ENCODE results near the gene HBQ1.
A peak's percentile ranks its signal among the peaks of the same experiment; 100 is the strongest.
"Not testable (repeated sequence)": the region's sequence is repeated elsewhere in the genome, so short reads cannot be mapped to it uniquely, and the experiment has no call there.

HBQ1 gene

GRCh38 chr16:149024-149660 lies 31.1 kb upstream of the HBQ1 start:
- 0 out of 2 replicates have a peak, but pooled peaks cover 7% of the 10 kb centered on the region for H3K27me3 ChIP-seq (ENCODE audit: control insufficient read depth, insufficient read depth, low read length)
- no peaks in the 10 kb centered on the region for H3K36me3 ChIP-seq (ENCODE audit: control insufficient read depth, insufficient read depth, low read length)
- H3K4me1 ChIP-seq (ENCODE audit: control insufficient read depth, insufficient read depth, low read length), result no peaks in the 10 kb centered on the region
- H3K9me3 ChIP-seq (ENCODE audit: control insufficient read depth, insufficient read depth, low read length), result no peaks in the 10 kb centered on the region
- no peak overlapping the region for H3K9ac ChIP-seq (ENCODE audit: low read depth, low read length)
- no peak overlapping the region for H3K27ac ChIP-seq (ENCODE audit: low read depth, low read length)
- H3K4me3 ChIP-seq (ENCODE audit: low read depth, low read length), result no peak overlapping the region

- Histone ChIP-seq H3K4me1 (ENCODE audit: control insufficient read depth, insufficient read depth, low read length) (no peaks in the 10 kb centered on the region), H3K4me3 (ENCODE audit: low read depth, low read length) (no peak within 1 kb of the TSS), H3K36me3 (ENCODE audit: control insufficient read depth, insufficient read depth, low read length) (no peaks in the 10 kb centered on the region), H3K9me3 (ENCODE audit: control insufficient read depth, insufficient read depth, low read length) (no peaks in the 10 kb centered on the region), H3K27me3 (ENCODE audit: control insufficient read depth, insufficient read depth, low read length) (peaks cover 34% of the 10 kb centered on the region), H3K27ac (ENCODE audit: low read depth, low read length) (no peak within 1 kb of the TSS), H3K9ac (ENCODE audit: low read depth, low read length) (no peak within 1 kb of the TSS)
Observed at GRCh38 chr16:152141-153128, 27.8 kb upstream of the HBQ1 start, which contains the start of gene HBZ. TSS of gene HBZ (plus strand) at chr16:152644. CDS start at chr16:152910, 266 bp downstream.

GRCh38 chr16:153129-153521 lies 27.1 kb upstream of the HBQ1 start:
- H3K4me3 ChIP-seq (ENCODE audit: low read depth, low read length); H3K9me3 ChIP-seq (ENCODE audit: control insufficient read depth, insufficient read depth, low read length); H3K9ac ChIP-seq (ENCODE audit: low read depth, low read length); H3K27ac ChIP-seq (ENCODE audit: low read depth, low read length); H3K4me1 ChIP-seq (ENCODE audit: control insufficient read depth, insufficient read depth, low read length); H3K36me3 ChIP-seq (ENCODE audit: control insufficient read depth, insufficient read depth, low read length): not testable (repeated sequence)
- peaks cover 34% of the 10 kb centered on the region for H3K27me3 ChIP-seq (ENCODE audit: control insufficient read depth, insufficient read depth, low read length)

GRCh38 chr16:153550-154216 lies 26.6 kb upstream of the HBQ1 start:
- H3K27ac ChIP-seq (ENCODE audit: low read depth, low read length); H3K9me3 ChIP-seq (ENCODE audit: control insufficient read depth, insufficient read depth, low read length); H3K36me3 ChIP-seq (ENCODE audit: control insufficient read depth, insufficient read depth, low read length); H3K9ac ChIP-seq (ENCODE audit: low read depth, low read length); H3K4me1 ChIP-seq (ENCODE audit: control insufficient read depth, insufficient read depth, low read length); H3K4me3 ChIP-seq (ENCODE audit: low read depth, low read length): not testable (repeated sequence)
- H3K27me3 ChIP-seq (ENCODE audit: control insufficient read depth, insufficient read depth, low read length), result peaks cover 38% of the 10 kb centered on the region

- Histone ChIP-seq H3K4me3 (ENCODE audit: low read depth, low read length) (peak overlapping the region; percentile 72), H3K27me3 (ENCODE audit: control insufficient read depth, insufficient read depth, low read length) (peaks cover 36% of the 10 kb centered on the region), H3K9me3 (ENCODE audit: control insufficient read depth, insufficient read depth, low read length) (no peaks in the 10 kb centered on the region), H3K27ac (ENCODE audit: low read depth, low read length) (no peak overlapping the region), H3K9ac (ENCODE audit: low read depth, low read length) (no peak overlapping the region), H3K4me1 (ENCODE audit: control insufficient read depth, insufficient read depth, low read length) (no peaks in the 10 kb centered on the region), H3K36me3 (ENCODE audit: control insufficient read depth, insufficient read depth, low read length) (no peaks in the 10 kb centered on the region)
Observed at GRCh38 chr16:154217-155030, 25.8 kb upstream of the HBQ1 start.

- Histone ChIP-seq H3K27me3 (ENCODE audit: control insufficient read depth, insufficient read depth, low read length) (peaks cover 38% of the 10 kb centered on the region), H3K27ac (ENCODE audit: low read depth, low read length) (no peak overlapping the region), H3K36me3 (ENCODE audit: control insufficient read depth, insufficient read depth, low read length) (no peaks in the 10 kb centered on the region), H3K9ac (ENCODE audit: low read depth, low read length) (no peak overlapping the region), H3K4me1 (ENCODE audit: control insufficient read depth, insufficient read depth, low read length) (no peaks in the 10 kb centered on the region), H3K4me3 (ENCODE audit: low read depth, low read length) (peak overlapping the region; percentile 72; the same call in 1 of the 2 replicates), H3K9me3 (ENCODE audit: control insufficient read depth, insufficient read depth, low read length) (no peaks in the 10 kb centered on the region)
Observed at GRCh38 chr16:155031-155398, 25.2 kb upstream of the HBQ1 start.

- Histone ChIP-seq H3K27me3 (ENCODE audit: control insufficient read depth, insufficient read depth, low read length) (peaks cover 51% of the 10 kb centered on the region), H3K9me3 (ENCODE audit: control insufficient read depth, insufficient read depth, low read length) (no peaks in the 10 kb centered on the region), H3K36me3 (ENCODE audit: control insufficient read depth, insufficient read depth, low read length) (no peaks in the 10 kb centered on the region)
Observed at GRCh38 chr16:159136-159849, 21.0 kb upstream of the HBQ1 start.

GRCh38 chr16:160242-160641 lies 20.0 kb upstream of the HBQ1 start:
- not testable (repeated sequence) for H3K9ac ChIP-seq (ENCODE audit: low read depth, low read length); H3K36me3 ChIP-seq (ENCODE audit: control insufficient read depth, insufficient read depth, low read length); H3K9me3 ChIP-seq (ENCODE audit: control insufficient read depth, insufficient read depth, low read length); H3K27ac ChIP-seq (ENCODE audit: low read depth, low read length); H3K4me3 ChIP-seq (ENCODE audit: low read depth, low read length); H3K4me1 ChIP-seq (ENCODE audit: control insufficient read depth, insufficient read depth, low read length)
- peaks cover 46% of the 10 kb centered on the region for H3K27me3 ChIP-seq (ENCODE audit: control insufficient read depth, insufficient read depth, low read length)

More at GRCh38 chr16:159136-159849, 21.0 kb upstream of the HBQ1 start:
- no peak overlapping the region for H3K4me3 ChIP-seq (ENCODE audit: low read depth, low read length)
- H3K9ac ChIP-seq (ENCODE audit: low read depth, low read length), result no peak overlapping the region
- no peak overlapping the region for H3K27ac ChIP-seq (ENCODE audit: low read depth, low read length)
- H3K4me1 ChIP-seq (ENCODE audit: control insufficient read depth, insufficient read depth, low read length), result no peaks in the 10 kb centered on the region

GRCh38 chr16:160691-161190 lies 19.5 kb upstream of the HBQ1 start:
- Histone ChIP-seq H3K9me3 (ENCODE audit: control insufficient read depth, insufficient read depth, low read length) (no peaks in the 10 kb centered on the region), H3K9ac (ENCODE audit: low read depth, low read length) (no peak overlapping the region)

More at GRCh38 chr16:160691-161190, 19.5 kb upstream of the HBQ1 start:
- Histone ChIP-seq H3K4me3 (ENCODE audit: low read depth, low read length) (no peak overlapping the region), H3K36me3 (ENCODE audit: control insufficient read depth, insufficient read depth, low read length) (no peaks in the 10 kb centered on the region), H3K27me3 (ENCODE audit: control insufficient read depth, insufficient read depth, low read length) (peaks cover 46% of the 10 kb centered on the region), H3K4me1 (ENCODE audit: control insufficient read depth, insufficient read depth, low read length) (no peaks in the 10 kb centered on the region; the same call in 1 of the 2 replicates), H3K27ac (ENCODE audit: low read depth, low read length) (no peak overlapping the region)

All from HUES48 (cell line).